ENCODE results near the gene CBX7. TPM values are rescaled to one million over a fixed set of nuclear protein-coding genes. Genes with fewer than 3 reads are reported as not detected.

CBX7 gene
- total and polyA plus RNA-seq, 2 of the 8 experiments (the other 6 are each of a cell fraction or from before 2014, with no cell fraction given) = 6.9 to 8.7 TPM

GRCh38 chr22:39153220-39153717 lies 789 bp upstream of the CBX7 start (continued):
- TF ChIP-seq FOSL1 (IDR thresholded peaks at IDR 0.05; ENCODE audit: insufficient read depth, low read depth, low read length) (no peak), JUN (IDR thresholded peaks at IDR 0.05; ENCODE audit: low read depth, low read length) (no peak), KDM1A (IDR thresholded peaks at IDR 0.05; ENCODE audit: borderline replicate concordance, low read length) (no peak), POLR2A (IDR thresholded peaks at IDR 0.05; ENCODE audit: control extremely low read depth in 1 of 2, low read depth in 2 of 2, low read length in 2 of 2) (no peak; a peak in 1 of 3 replicates), KDM4A (IDR thresholded peaks at IDR 0.05; ENCODE audit: low read depth, low read length, severe bottlenecking) (peak; percentile 35), EZH2 (IDR thresholded peaks at IDR 0.05; ENCODE audit: low read depth, low read length, severe bottlenecking) (peak; percentile 69), MAX (IDR thresholded peaks at IDR 0.05) (peak; percentile 58), RXRA (IDR thresholded peaks at IDR 0.05; ENCODE audit: insufficient read depth, low read depth, low read length) (no peak), BACH1 (IDR thresholded peaks at IDR 0.05; ENCODE audit: low read length) (no peak), USF2 (IDR thresholded peaks at IDR 0.05; ENCODE audit: low read length) (no peak), RBBP5 (IDR thresholded peaks at IDR 0.05; ENCODE audit: borderline replicate concordance, low read depth, low read length) (0 out of 2 replicates have a peak, but pooled peaks have one; percentile 22), SAP30 (IDR thresholded peaks at IDR 0.05; ENCODE audit: insufficient read depth, insufficient replicate concordance, low read length) (no peak), EP300 (IDR thresholded peaks at IDR 0.05; ENCODE audit: borderline replicate concordance in 1 of 2, low read depth in 2 of 2, low read length in 2 of 2) (no peak), YY1 (IDR thresholded peaks at IDR 0.05; ENCODE audit: low read depth, low read length) (no peak)
- TF ChIP-seq, protein P1, sequence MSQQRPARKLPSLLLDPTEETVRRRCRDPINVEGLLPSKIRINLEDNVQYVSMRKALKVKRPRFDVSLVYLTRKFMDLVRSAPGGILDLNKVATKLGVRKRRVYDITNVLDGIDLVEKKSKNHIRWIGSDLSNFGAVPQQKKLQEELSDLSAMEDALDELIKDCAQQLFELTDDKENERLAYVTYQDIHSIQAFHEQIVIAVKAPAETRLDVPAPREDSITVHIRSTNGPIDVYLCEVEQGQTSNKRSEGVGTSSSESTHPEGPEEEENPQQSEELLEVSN (IDR thresholded peaks at IDR 0.05) = peak; percentile 40
- TF ChIP-seq, protein P2, sequence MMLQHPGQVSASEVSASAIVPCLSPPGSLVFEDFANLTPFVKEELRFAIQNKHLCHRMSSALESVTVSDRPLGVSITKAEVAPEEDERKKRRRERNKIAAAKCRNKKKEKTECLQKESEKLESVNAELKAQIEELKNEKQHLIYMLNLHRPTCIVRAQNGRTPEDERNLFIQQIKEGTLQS (IDR thresholded peaks at IDR 0.05; ENCODE audit: insufficient read depth, low read depth, low read length) = no peak
